Measurements from ENCODE around the gene PPM1M. TPM values are rescaled to one million over a fixed set of nuclear protein-coding genes. Genes with fewer than 3 reads are reported as not detected.

PPM1M gene
- total RNA-seq, 4 donors from 2014 or later: 2.0 to 8.4 (median 6.2) TPM

GRCh38 chr3:52223449-52224408, 21.8 kb upstream of the PPM1M start:
- TF ChIP-seq EP300 (IDR thresholded peaks at IDR 0.05; ENCODE audit: low read depth): no peak
- no peak for TF ChIP-seq POLR2A (IDR thresholded peaks at IDR 0.05)
- TF ChIP-seq POLR2AphosphoS5 (IDR thresholded peaks at IDR 0.05): no peak
- TF ChIP-seq CTCF (IDR thresholded peaks at IDR 0.05): no peak
- Histone ChIP-seq H3K4me1 (peaks cover 0 to 10% (median 2%) of the 10 kb centered on the region in 4 donors), H3K27me3 (no peaks in the 10 kb centered on the region), H3K36me3 (peaks cover 0 to 2% (median under 1%) of the 10 kb centered on the region in 4 donors), H3K27ac (no peak overlapping the region), H3K4me3 (no peak overlapping the region), H3K9me3 (no peaks in the 10 kb centered on the region)
- DNase-seq: no peak
- in situ Hi-C loops (cut with MboI; ENCODE audit: low pct_ligation_motif_present in 1 of 4, low pct_unique_long_range_greater_than_20kb in 1 of 4, low sequenced_read_pairs in 3 of 4): no loop called here
- intact Hi-C loops (cut with DNase I; ENCODE audit: low total_unique reads): no loop called here
- WGBS, 2 donors (ENCODE audit: low coverage in 1 of 2): 90 to 93% methylated on average over 3 to 32 of the region's 32 CpGs

DNA sequence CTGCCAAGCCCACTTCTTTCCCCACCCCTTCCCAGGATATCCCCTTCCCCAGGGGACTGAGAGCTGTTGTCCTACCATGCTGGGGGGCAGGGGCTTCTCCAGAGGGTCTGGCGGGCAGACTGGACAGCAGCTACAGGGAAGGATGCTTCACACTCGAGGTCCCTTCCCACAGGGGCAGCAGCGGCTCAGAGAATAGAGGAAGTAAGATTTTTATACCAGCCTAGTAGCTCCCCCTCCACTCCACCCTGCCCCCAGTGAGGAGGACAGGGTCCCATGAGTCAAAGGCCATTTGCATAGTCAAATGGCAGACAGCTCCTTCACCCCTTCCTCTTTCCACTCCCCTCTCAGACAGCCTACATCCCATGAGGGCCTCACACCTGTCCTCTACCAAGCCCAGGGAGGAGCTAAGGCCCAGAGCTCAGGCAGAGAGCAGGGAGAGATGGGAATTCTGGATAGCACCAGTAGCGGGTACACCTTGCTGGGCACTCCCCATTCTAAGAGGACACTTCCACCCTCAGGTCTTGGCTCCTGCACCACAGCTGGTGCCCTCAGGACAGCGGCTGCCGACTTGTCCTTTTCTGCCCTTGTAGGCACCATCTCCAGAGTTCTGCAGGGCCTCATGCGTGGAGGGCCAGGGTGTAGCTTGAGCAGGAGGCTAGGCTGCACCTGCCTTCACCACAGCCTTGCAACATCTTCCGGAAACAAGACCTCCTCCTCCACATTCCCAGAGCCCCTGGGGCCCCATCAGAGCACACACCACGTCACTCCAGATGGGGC, 19.9 kb upstream of the PPM1M start, which contains the start of gene TLR9:
TSS of gene TLR9 (minus strand) at position 194 of the 777 bp plus-strand sequence. CDS start at position 78, 116 bp downstream.
- peak; percentile 63 for DNase-seq
- intact Hi-C loops (cut with DNase I; ENCODE audit: low total_unique reads): no loop called here
- Histone ChIP-seq H3K27ac (peak within 1 kb of the TSS in 1 of 4 donors; percentile 44), H3K4me3 (no peak within 1 kb of the TSS), H3K36me3 (peaks cover 0 to 16% (median 7%) of the 10 kb centered on the region in 4 donors), H3K9me3 (no peaks in the 10 kb centered on the region), H3K27me3 (no peaks in the 10 kb centered on the region), H3K4me1 (peaks cover 0 to 1% (median under 1%) of the 10 kb centered on the region in 4 donors)
- WGBS, 2 donors (ENCODE audit: low coverage in 1 of 2): 65% methylated on average over 9 of the region's 9 CpGs; no CpG with 5 or more reads in 1 of the 2 donors
- in situ Hi-C loops (cut with MboI; ENCODE audit: low pct_ligation_motif_present in 1 of 4, low pct_unique_long_range_greater_than_20kb in 1 of 4, low sequenced_read_pairs in 3 of 4): loop anchor here in 2 of 4 donors (25.0 kb wide), 1 partner anchor 112 kb away; no protein-coding TSS in a partner anchor
- TF ChIP-seq POLR2AphosphoS5 (IDR thresholded peaks at IDR 0.05) (peak in 1 of 3 donors; percentile 50), CTCF (IDR thresholded peaks at IDR 0.05) (no peak), POLR2A (IDR thresholded peaks at IDR 0.05) (peak; percentile 19), EP300 (IDR thresholded peaks at IDR 0.05; ENCODE audit: low read depth) (no peak)

DNA sequence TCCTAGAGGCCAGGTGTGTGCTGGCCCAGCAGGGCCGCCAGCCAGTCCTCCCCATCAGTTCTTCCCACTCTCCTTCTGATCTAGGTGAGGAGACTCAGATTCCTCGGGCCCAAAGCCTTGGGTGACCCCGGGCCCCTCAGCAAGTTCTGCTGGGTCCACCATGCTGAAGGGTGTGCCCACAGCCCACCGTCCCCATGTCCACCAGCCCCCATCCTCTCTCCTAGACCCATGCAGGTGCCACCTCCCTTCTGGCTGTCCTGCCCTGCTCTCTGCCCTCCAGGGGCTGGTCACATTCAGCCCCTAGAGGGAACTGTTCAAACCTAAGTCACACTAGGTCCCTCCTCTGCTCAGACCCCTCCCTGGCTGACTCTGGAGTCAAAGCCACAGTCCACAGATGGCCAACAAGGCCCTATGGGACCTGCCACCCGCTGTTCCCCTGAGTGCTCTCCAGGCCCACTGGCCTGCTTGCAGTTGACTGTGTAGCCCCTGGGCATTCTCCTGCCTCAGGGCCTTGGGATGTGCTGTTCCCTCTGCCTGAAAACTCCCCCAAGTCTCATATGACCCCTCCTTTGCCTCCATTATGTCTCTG, 19.2 kb upstream of the PPM1M start:
- Histone ChIP-seq H3K27me3 (no peaks in the 10 kb centered on the region), H3K36me3 (peaks cover 0 to 23% (median 7%) of the 10 kb centered on the region in 4 donors), H3K9me3 (no peaks in the 10 kb centered on the region), H3K27ac (peak overlapping the region in 1 of 4 donors; percentile 44), H3K4me3 (no peak overlapping the region), H3K4me1 (no peaks in the 10 kb centered on the region)
- intact Hi-C loops (cut with DNase I; ENCODE audit: low total_unique reads): no loop called here
- DNase-seq: no peak
- in situ Hi-C loops (cut with MboI; ENCODE audit: low pct_ligation_motif_present in 1 of 4, low pct_unique_long_range_greater_than_20kb in 1 of 4, low sequenced_read_pairs in 3 of 4): loop anchor here in 2 of 4 donors (25.0 kb wide), 1 partner anchor 111 kb away; no protein-coding TSS in a partner anchor
- WGBS, 2 donors (ENCODE audit: low coverage in 1 of 2): 79% methylated on average over 5 of the region's 5 CpGs; no CpG with 5 or more reads in 1 of the 2 donors
- TF ChIP-seq CTCF (IDR thresholded peaks at IDR 0.05) (no peak), POLR2AphosphoS5 (IDR thresholded peaks at IDR 0.05) (no peak), POLR2A (IDR thresholded peaks at IDR 0.05) (no peak), EP300 (IDR thresholded peaks at IDR 0.05; ENCODE audit: low read depth) (no peak)

Measured in transverse colon (tissue), 4 donors.